ENCODE results near the gene SPRR1B.

Gene SPRR1B

GRCh38 chr1:153072806-153073726 is 42.1 kb downstream of the SPRR1B start:
- ATAC-seq: no peak

DNA sequence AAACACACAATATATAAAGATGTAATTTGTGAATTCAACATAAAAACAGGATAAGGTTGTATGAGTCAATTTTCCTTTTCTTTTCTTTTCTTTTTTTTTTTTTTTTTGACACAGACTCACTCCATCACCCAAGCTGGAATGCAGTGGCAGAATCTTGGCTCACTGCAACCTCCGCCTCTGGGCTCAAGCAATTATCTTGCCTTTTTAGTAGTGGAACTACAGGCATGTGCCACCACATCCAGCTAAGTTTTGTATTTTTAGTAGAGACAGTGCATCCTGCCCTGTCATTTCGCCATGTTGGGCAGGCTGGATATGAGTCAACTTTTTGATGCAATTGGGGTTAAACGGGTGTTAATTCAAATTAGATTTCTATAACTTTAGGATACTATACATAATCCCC is 50.7 kb downstream of the SPRR1B start:
- TF ChIP-seq, protein P1, sequence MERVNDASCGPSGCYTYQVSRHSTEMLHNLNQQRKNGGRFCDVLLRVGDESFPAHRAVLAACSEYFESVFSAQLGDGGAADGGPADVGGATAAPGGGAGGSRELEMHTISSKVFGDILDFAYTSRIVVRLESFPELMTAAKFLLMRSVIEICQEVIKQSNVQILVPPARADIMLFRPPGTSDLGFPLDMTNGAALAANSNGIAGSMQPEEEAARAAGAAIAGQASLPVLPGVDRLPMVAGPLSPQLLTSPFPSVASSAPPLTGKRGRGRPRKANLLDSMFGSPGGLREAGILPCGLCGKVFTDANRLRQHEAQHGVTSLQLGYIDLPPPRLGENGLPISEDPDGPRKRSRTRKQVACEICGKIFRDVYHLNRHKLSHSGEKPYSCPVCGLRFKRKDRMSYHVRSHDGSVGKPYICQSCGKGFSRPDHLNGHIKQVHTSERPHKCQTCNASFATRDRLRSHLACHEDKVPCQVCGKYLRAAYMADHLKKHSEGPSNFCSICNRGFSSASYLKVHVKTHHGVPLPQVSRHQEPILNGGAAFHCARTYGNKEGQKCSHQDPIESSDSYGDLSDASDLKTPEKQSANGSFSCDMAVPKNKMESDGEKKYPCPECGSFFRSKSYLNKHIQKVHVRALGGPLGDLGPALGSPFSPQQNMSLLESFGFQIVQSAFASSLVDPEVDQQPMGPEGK (CRISPR knock-in tag; IDR thresholded peaks at IDR 0.05; ENCODE audit: borderline replicate concordance): no peak
- no peak for TF ChIP-seq TOX (CRISPR knock-in tag; IDR thresholded peaks at IDR 0.05; ENCODE audit: borderline replicate concordance)
- TF ChIP-seq BACH2 (CRISPR knock-in tag; IDR thresholded peaks at IDR 0.05; ENCODE audit: borderline replicate concordance): no peak
- no peak for TF ChIP-seq GLIS3 (CRISPR knock-in tag; IDR thresholded peaks at IDR 0.05)
- no peak for TF ChIP-seq ZNF565 (CRISPR knock-in tag; conservative IDR thresholded peaks at IDR 0.05; ENCODE audit: low read depth)
- TF ChIP-seq, protein P2, sequence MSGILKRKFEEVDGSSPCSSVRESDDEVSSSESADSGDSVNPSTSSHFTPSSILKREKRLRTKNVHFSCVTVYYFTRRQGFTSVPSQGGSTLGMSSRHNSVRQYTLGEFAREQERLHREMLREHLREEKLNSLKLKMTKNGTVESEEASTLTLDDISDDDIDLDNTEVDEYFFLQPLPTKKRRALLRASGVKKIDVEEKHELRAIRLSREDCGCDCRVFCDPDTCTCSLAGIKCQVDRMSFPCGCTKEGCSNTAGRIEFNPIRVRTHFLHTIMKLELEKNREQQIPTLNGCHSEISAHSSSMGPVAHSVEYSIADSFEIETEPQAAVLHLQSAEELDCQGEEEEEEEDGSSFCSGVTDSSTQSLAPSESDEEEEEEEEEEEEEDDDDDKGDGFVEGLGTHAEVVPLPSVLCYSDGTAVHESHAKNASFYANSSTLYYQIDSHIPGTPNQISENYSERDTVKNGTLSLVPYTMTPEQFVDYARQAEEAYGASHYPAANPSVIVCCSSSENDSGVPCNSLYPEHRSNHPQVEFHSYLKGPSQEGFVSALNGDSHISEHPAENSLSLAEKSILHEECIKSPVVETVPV (CRISPR knock-in tag; IDR thresholded peaks at IDR 0.05): no peak
- no peak for TF ChIP-seq PPARA (CRISPR knock-in tag; IDR thresholded peaks at IDR 0.05; ENCODE audit: borderline replicate concordance)
- TF ChIP-seq TCF4 (CRISPR knock-in tag; IDR thresholded peaks at IDR 0.05; ENCODE audit: borderline replicate concordance): no peak
- TF ChIP-seq, protein P3, sequence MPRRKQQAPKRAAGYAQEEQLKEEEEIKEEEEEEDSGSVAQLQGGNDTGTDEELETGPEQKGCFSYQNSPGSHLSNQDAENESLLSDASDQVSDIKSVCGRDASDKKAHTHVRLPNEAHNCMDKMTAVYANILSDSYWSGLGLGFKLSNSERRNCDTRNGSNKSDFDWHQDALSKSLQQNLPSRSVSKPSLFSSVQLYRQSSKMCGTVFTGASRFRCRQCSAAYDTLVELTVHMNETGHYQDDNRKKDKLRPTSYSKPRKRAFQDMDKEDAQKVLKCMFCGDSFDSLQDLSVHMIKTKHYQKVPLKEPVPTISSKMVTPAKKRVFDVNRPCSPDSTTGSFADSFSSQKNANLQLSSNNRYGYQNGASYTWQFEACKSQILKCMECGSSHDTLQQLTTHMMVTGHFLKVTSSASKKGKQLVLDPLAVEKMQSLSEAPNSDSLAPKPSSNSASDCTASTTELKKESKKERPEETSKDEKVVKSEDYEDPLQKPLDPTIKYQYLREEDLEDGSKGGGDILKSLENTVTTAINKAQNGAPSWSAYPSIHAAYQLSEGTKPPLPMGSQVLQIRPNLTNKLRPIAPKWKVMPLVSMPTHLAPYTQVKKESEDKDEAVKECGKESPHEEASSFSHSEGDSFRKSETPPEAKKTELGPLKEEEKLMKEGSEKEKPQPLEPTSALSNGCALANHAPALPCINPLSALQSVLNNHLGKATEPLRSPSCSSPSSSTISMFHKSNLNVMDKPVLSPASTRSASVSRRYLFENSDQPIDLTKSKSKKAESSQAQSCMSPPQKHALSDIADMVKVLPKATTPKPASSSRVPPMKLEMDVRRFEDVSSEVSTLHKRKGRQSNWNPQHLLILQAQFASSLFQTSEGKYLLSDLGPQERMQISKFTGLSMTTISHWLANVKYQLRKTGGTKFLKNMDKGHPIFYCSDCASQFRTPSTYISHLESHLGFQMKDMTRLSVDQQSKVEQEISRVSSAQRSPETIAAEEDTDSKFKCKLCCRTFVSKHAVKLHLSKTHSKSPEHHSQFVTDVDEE (CRISPR knock-in tag; IDR thresholded peaks at IDR 0.05): no peak
- no peak for ATAC-seq

More at GRCh38 chr1:153072806-153073726, 42.1 kb downstream of the SPRR1B start:
- TF ChIP-seq, protein P2 (CRISPR knock-in tag; IDR thresholded peaks at IDR 0.05): no peak
- no peak for TF ChIP-seq TCF4 (CRISPR knock-in tag; IDR thresholded peaks at IDR 0.05; ENCODE audit: borderline replicate concordance)
- TF ChIP-seq RARB (CRISPR knock-in tag; IDR thresholded peaks at IDR 0.05): no peak
- TF ChIP-seq, protein P3 (CRISPR knock-in tag; IDR thresholded peaks at IDR 0.05): no peak
- no peak for TF ChIP-seq ZNF70 (CRISPR knock-in tag; IDR thresholded peaks at IDR 0.05)

All from SK-N-SH treated with all-trans-retinoic acid at 6 μM for 48 hours (cell line).